Gastroesophageal sphincter (tissue), 3 donors: ENCODE data around the gene SHH.

Source experiments
- EP300 ChIP-seq: sonication (generic); formaldehyde crosslinking; IDR thresholded peaks from one replicate; pipeline ENCODE4 v1.6.1; 2017; ENCODE audit warnings: antibody characterized with exemption, mild to moderate bottlenecking
- POLR2A ChIP-seq, 2 donors: fragments of 450-650 bp; IDR thresholded peaks; one replicate each; pipeline ENCODE4 v1.6.1; 2017; ENCODE audit warnings: antibody characterized with exemption in 2 of 2, mild to moderate bottlenecking in 2 of 2, moderate library complexity in 1 of 2
- POLR2AphosphoS5 ChIP-seq: sonication (generic); formaldehyde crosslinking; IDR thresholded peaks from one replicate; pipeline ENCODE4 v1.6.1; 2017; ENCODE audit warnings: antibody characterized with exemption
- TF ChIP-seq, protein P1 (sequence below), 4 experiments: fragments of 200-600 bp in 2 of 4; fragments of 450-650 bp in 2 of 4; sonication (generic) in 1 of 4; IDR thresholded peaks; one replicate each; pipeline ENCODE4 v1.5.1; 2017 to 2019; ENCODE audit warnings: antibody characterized with exemption in 4 of 4, mild to moderate bottlenecking in 2 of 4, moderate library complexity in 2 of 4

DNA sequence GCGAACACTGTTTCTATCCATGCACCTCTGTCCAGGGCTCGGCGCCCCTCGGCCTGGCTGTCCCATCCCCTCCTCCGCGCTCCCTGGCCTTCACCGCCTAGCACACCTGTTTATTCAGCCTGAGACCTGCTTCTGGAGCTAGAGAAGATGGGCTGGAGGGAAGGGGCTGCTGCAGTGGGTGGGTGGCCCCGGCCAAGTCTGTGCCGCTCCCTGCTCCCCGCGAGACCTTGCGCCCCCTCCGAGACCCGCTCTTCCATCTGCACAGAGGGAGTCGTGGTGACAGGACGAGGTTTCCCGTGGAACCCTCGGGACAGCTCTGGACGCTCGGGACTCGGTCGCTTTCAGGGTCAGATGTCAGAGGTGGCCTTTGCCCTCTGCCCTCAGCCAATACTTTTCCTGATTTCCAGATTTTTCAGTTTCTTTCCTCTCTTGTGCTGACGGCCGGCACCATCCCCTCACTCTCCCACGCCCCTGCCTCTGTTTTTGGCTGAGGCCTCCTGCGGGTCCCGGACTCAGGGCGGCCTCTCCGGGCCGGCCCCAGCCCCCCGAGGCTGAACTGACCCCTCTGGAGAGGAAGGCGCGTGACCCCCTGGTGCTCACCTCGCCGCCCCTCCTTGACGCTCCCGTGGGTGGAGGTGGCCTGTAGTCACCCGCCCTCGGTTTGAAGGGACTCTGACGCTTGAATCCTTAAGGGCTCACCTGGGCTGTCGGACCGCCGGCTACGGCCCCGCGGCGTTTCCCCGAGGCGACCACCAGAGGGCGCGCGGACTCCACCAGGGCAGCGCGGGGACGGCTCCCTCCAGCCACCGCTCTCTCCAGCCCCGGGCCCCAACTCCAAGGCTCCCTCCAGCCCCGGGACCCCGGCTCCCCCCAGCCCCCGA, 15.6 kb downstream of the SHH start:
- TF ChIP-seq, protein P1, sequence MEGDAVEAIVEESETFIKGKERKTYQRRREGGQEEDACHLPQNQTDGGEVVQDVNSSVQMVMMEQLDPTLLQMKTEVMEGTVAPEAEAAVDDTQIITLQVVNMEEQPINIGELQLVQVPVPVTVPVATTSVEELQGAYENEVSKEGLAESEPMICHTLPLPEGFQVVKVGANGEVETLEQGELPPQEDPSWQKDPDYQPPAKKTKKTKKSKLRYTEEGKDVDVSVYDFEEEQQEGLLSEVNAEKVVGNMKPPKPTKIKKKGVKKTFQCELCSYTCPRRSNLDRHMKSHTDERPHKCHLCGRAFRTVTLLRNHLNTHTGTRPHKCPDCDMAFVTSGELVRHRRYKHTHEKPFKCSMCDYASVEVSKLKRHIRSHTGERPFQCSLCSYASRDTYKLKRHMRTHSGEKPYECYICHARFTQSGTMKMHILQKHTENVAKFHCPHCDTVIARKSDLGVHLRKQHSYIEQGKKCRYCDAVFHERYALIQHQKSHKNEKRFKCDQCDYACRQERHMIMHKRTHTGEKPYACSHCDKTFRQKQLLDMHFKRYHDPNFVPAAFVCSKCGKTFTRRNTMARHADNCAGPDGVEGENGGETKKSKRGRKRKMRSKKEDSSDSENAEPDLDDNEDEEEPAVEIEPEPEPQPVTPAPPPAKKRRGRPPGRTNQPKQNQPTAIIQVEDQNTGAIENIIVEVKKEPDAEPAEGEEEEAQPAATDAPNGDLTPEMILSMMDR (IDR thresholded peaks at IDR 0.05), result peak in 3 of 4 experiments; percentile 77 to 97 (median 77)
- TF ChIP-seq POLR2AphosphoS5 (no peak), POLR2A (IDR thresholded peaks at IDR 0.05) (no peak), EP300 (no peak)
